HFF-Myc (cell line): Measurements from ENCODE around the gene PSD4.

Experiments
- DNase-seq: peaks from one replicate; pipeline ENCODE4 v3.0.0-alpha.2; 2011; ENCODE audit warnings: low read depth; ENCODE audit errors: extremely low read depth
- H3K4me3 ChIP-seq: replicated peaks from 2 replicates; pipeline ENCODE4 v1.5.1; 2011; ENCODE audit warnings: low read depth, mild to moderate bottlenecking, control low read depth, low read length
- TF ChIP-seq, protein P1 (sequence below): IDR thresholded peaks from 2 replicates; pipeline ENCODE4 v1.5.1; 2012; ENCODE audit warnings: mild to moderate bottlenecking, low read depth, low read length, control low read depth; ENCODE audit errors: missing control alignments

PSD4 gene

DNA sequence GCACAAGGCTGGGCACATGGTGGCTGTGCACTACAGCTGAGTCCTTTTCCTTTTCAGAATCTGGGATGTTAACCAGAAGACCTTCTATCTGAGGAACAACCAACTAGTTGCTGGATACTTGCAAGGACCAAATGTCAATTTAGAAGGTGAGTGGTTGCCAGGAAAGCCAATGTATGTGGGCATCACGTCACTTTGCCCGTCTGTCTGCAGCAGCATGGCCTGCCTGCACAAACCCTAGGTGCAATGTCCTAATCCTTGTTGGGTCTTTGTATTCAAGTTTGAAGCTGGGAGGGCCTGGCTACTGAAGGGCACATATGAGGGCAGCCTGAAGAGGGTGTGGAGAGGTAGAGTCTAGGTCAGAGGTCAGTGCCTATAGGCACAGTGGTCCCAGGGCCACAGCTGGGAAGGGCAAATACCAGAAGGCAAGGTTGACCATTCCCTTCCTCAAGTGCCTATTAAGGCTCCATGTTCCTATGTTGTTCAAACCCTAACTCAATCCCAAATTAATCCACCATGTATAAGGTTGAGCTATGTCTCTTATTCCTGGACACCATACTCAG lies 44.2 kb upstream of the PSD4 start:
- no peak for DNase-seq
- TF ChIP-seq, protein P1, sequence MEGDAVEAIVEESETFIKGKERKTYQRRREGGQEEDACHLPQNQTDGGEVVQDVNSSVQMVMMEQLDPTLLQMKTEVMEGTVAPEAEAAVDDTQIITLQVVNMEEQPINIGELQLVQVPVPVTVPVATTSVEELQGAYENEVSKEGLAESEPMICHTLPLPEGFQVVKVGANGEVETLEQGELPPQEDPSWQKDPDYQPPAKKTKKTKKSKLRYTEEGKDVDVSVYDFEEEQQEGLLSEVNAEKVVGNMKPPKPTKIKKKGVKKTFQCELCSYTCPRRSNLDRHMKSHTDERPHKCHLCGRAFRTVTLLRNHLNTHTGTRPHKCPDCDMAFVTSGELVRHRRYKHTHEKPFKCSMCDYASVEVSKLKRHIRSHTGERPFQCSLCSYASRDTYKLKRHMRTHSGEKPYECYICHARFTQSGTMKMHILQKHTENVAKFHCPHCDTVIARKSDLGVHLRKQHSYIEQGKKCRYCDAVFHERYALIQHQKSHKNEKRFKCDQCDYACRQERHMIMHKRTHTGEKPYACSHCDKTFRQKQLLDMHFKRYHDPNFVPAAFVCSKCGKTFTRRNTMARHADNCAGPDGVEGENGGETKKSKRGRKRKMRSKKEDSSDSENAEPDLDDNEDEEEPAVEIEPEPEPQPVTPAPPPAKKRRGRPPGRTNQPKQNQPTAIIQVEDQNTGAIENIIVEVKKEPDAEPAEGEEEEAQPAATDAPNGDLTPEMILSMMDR, result no peak
- no peak overlapping the region for H3K4me3 ChIP-seq

DNA sequence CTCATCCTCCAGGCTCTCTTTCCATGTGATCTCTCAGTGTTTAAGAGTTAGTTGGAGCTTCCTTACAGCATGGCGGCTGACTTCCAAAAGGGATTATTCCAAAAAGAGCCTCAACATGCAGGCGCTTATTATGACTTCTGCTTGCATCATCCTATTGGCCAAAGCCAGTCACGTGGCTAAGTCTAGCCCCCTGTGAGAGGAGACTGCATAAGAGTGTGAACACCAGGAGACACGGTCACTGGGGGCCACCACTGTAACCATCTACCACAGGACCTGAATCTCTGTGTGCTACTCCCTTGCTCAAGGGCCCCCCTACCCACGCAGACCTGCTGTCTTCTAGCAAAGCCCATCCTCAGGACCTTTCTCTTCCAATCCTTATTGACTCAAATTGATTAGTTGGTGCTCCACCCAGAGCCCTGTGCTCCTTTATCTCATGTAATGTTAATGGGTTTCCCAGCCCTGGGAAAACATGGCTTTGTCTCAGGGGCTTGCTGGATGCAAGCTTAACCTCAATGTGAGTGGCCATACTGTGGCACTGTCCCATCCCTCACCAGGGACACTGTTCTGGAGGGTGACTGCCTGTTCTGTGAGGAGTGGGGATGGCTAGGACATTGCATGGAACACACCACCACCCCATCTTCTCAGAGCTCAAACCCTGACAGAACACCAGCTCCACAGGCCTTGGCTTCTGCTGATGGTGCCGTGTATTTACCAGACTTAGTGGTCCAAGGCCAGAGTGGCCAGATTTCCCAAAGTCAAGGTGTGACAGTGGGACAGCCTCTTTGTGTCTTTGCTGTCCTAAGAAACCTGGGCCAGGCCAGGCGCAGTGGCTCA lies 42.2 kb upstream of the PSD4 start:
- no peak overlapping the region for H3K4me3 ChIP-seq
- TF ChIP-seq, protein P1, result no peak
- DNase-seq, result no peak

DNA sequence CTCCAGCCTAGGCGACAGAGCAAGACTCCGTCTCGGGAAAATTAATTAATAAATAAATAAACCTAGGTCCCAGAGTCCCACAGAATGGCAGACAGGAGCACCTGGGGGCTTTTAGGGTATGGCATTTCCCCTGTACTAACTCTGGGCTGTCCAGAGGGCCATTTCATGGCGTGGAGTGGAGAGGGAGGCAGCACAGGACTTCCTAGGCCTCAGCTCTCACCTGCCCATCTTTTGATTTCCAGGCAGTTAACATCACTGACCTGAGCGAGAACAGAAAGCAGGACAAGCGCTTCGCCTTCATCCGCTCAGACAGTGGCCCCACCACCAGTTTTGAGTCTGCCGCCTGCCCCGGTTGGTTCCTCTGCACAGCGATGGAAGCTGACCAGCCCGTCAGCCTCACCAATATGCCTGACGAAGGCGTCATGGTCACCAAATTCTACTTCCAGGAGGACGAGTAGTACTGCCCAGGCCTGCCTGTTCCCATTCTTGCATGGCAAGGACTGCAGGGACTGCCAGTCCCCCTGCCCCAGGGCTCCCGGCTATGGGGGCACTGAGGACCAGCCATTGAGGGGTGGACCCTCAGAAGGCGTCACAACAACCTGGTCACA lies 41.3 kb upstream of the PSD4 start:
- TF ChIP-seq, protein P1, result no peak
- no peak overlapping the region for H3K4me3 ChIP-seq
- no peak for DNase-seq

DNA sequence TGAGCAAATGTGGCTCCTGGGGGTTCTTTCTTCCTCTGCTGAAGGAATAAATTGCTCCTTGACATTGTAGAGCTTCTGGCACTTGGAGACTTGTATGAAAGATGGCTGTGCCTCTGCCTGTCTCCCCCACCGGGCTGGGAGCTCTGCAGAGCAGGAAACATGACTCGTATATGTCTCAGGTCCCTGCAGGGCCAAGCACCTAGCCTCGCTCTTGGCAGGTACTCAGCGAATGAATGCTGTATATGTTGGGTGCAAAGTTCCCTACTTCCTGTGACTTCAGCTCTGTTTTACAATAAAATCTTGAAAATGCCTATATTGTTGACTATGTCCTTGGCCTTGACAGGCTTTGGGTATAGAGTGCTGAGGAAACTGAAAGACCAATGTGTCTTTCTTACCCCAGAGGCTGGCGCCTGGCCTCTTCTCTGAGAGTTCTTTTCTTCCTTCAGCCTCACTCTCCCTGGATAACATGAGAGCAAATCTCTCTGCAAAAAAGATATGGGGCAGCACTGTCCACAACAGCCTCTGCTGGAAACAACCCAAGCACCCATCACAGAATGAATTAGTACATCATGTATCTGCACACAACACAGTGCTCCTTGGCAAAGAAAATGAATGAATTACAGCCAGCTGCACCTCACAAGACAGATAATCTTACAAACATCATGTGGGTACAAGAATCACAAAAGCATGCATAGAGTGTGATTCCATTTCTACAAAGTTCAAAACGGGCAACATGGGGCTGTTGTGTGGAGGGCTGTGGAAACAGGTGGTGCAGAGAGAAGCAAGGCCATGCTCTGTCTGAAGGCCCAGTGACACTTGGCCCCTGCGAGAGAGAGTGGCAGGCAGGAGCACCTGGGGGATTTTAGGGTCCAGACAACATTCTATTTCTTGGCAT lies 39.8 kb upstream of the PSD4 start:
- DNase-seq, result no peak
- TF ChIP-seq, protein P1, result no peak
- H3K4me3 ChIP-seq, result no peak overlapping the region

DNA sequence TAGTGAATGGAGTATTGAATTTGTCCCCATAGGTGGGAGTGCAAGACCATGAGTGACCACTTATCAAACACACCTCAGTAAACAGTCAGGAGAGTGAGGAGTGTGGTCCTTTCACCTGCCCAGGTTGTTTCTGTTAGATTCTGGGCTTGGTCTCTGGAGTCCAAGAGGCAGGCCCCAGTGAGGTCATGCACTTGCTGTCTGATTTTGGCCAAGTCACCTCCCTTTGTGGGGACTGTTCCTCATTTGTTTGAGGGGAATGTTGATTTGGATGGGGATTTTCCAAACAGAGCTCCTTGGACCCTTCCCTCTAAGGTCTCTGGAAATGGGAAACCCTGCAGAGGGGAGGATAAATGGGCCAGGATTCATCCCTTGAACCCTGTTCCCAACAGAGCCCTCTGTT lies 39.1 kb upstream of the PSD4 start:
- DNase-seq, result no peak
- TF ChIP-seq, protein P1, result no peak
- no peak overlapping the region for H3K4me3 ChIP-seq

DNA sequence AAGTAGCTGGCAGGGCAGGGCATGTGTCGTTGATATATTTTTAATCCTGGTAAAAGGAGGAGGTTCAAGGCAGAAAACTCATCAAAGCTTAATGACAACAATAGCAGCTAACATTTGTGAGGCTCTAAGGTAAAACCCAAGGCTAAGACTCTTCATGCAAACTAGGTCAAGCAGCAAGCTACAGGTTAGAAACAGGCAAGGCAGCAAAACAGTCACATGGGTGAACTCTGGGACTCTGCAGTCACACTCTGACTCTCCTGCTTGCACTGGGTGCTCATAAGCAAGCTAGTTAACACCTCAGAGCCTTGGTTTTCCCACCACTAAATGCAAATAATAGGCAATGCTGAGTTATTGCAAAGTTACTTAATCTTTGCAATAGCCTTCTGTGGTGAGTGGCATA lies 38.5 kb upstream of the PSD4 start:
- TF ChIP-seq, protein P1, result no peak
- DNase-seq, result no peak
- H3K4me3 ChIP-seq, result no peak overlapping the region
